Stimulated activated CD4-positive, alpha-beta T cell treated with anti-CD3 and anti-CD28 coated beads, Interleukin-1b, Interleukin-23, amount 100 ng/mL, for 24 hours (primary cell): Measurements from ENCODE around the gene NCAPD3.

Experiments
- DNase-seq, 4 experiments: peaks; one replicate each; pipeline ENCODE4 v3.0.0-alpha.2; 2020; ENCODE audit warnings: low read depth in 4 of 4, low spot score in 1 of 4

Gene NCAPD3

GRCh38 chr11:134254433-134255183 lies 30.8 kb upstream of the NCAPD3 start:
- no peak for DNase-seq

GRCh38 chr11:134253188-134253993 lies 29.6 kb upstream of the NCAPD3 start, which contains the start of the genes ACAD8 and THYN1:
TSS of gene ACAD8 (plus strand) at chr11:134253568. CDS start at chr11:134253601, 33 bp downstream.
TSS of gene THYN1 (minus strand) at chr11:134253352. CDS start at chr11:134252882, 470 bp downstream.
- peak; percentile 87 to 93 (median 90) for DNase-seq

- DNase-seq, result peak in 1 of 4 experiments; percentile 8
Measured at GRCh38 chr11:134252346-134253187, 28.8 kb upstream of the NCAPD3 start.

GRCh38 chr11:134250675-134251074 lies 26.9 kb upstream of the NCAPD3 start:
- DNase-seq, result no peak

GRCh38 chr11:134250246-134250645 lies 26.5 kb upstream of the NCAPD3 start:
- no peak for DNase-seq

- no peak for DNase-seq
Measured at GRCh38 chr11:134248910-134249480, 25.2 kb upstream of the NCAPD3 start.

GRCh38 chr11:134246678-134247077 lies 22.9 kb upstream of the NCAPD3 start:
- no peak for DNase-seq

- no peak for DNase-seq
Measured at GRCh38 chr11:134246100-134246499, 22.3 kb upstream of the NCAPD3 start.

GRCh38 chr11:134245434-134245833 lies 21.7 kb upstream of the NCAPD3 start:
- no peak for DNase-seq

- DNase-seq, result no peak
Measured at GRCh38 chr11:134244593-134244992, 20.8 kb upstream of the NCAPD3 start.

GRCh38 chr11:134243913-134244312 lies 20.1 kb upstream of the NCAPD3 start:
- no peak for DNase-seq

GRCh38 chr11:134242376-134242775 lies 18.6 kb upstream of the NCAPD3 start:
- no peak for DNase-seq

- no peak for DNase-seq
Measured at GRCh38 chr11:134240592-134240991, 16.8 kb upstream of the NCAPD3 start.

GRCh38 chr11:134238956-134239355 lies 15.2 kb upstream of the NCAPD3 start:
- no peak for DNase-seq

- no peak for DNase-seq
Measured at GRCh38 chr11:134237557-134237922, 13.8 kb upstream of the NCAPD3 start.

- DNase-seq, result no peak
Measured at GRCh38 chr11:134236834-134237556, 13.2 kb upstream of the NCAPD3 start.

- no peak for DNase-seq
Measured at GRCh38 chr11:134235399-134235798, 11.6 kb upstream of the NCAPD3 start.

GRCh38 chr11:134233729-134234179 lies 10.0 kb upstream of the NCAPD3 start:
- no peak for DNase-seq

GRCh38 chr11:134231958-134232659 lies 8.3 kb upstream of the NCAPD3 start:
- no peak for DNase-seq

GRCh38 chr11:134230339-134230738 lies 6.6 kb upstream of the NCAPD3 start:
- DNase-seq, result no peak
